AG08395 (cell line): ENCODE measurements around the gene ZSWIM5.
"Not testable (repeated sequence)": the region's sequence is repeated elsewhere in the genome, so short reads cannot be mapped to it uniquely, and the experiment has no call there.

ENCODE experiments used
- DNase-seq: peaks from one replicate; pipeline ENCODE4 v3.0.0; 2012; ENCODE audit warnings: mixed read lengths, low spot score

The ZSWIM5 gene

GRCh38 chr1:45089711-45090110, 116.7 kb downstream of the ZSWIM5 start:
- DNase-seq, result no peak

GRCh38 chr1:45084562-45084961, 121.8 kb downstream of the ZSWIM5 start:
- no peak for DNase-seq

GRCh38 chr1:45079533-45079932, 126.9 kb downstream of the ZSWIM5 start:
- DNase-seq, result no peak

GRCh38 chr1:45076959-45077358, 129.4 kb downstream of the ZSWIM5 start:
- not testable (repeated sequence) for DNase-seq

GRCh38 chr1:45071567-45071966, 134.8 kb downstream of the ZSWIM5 start:
- DNase-seq, result no peak

GRCh38 chr1:45067806-45068205, 138.6 kb downstream of the ZSWIM5 start:
- DNase-seq, result no peak

GRCh38 chr1:45065083-45065482, 141.3 kb downstream of the ZSWIM5 start:
- no peak for DNase-seq

GRCh38 chr1:45062463-45062862, 143.9 kb downstream of the ZSWIM5 start:
- DNase-seq, result not testable (repeated sequence)

- DNase-seq, result no peak
Observed at GRCh38 chr1:45059829-45060228, 146.6 kb downstream of the ZSWIM5 start.

- no peak for DNase-seq
Observed at GRCh38 chr1:45057542-45057941, 148.9 kb downstream of the ZSWIM5 start.

GRCh38 chr1:45051005-45051772, 155.2 kb downstream of the ZSWIM5 start:
- DNase-seq, result no peak

GRCh38 chr1:45047032-45047431, 159.4 kb downstream of the ZSWIM5 start:
- DNase-seq, result no peak

- DNase-seq, result no peak
Observed at GRCh38 chr1:45044916-45045315, 161.5 kb downstream of the ZSWIM5 start.

- no peak for DNase-seq
Observed at GRCh38 chr1:45043094-45043493, 163.3 kb downstream of the ZSWIM5 start.

- DNase-seq, result no peak
Observed at GRCh38 chr1:45040297-45040696, 166.1 kb downstream of the ZSWIM5 start.

- no peak for DNase-seq
Observed at GRCh38 chr1:45038661-45039364, 167.6 kb downstream of the ZSWIM5 start.

GRCh38 chr1:45038240-45038639, 168.2 kb downstream of the ZSWIM5 start:
- DNase-seq, result no peak

- DNase-seq, result no peak
Observed at GRCh38 chr1:45037456-45037855, 168.9 kb downstream of the ZSWIM5 start.

GRCh38 chr1:45035631-45036301, 170.6 kb downstream of the ZSWIM5 start:
- DNase-seq, result no peak

GRCh38 chr1:45033356-45033755, 173.0 kb downstream of the ZSWIM5 start:
- no peak for DNase-seq

GRCh38 chr1:45032837-45033236, 173.6 kb downstream of the ZSWIM5 start:
- DNase-seq, result no peak

GRCh38 chr1:45026446-45026845, 180.0 kb downstream of the ZSWIM5 start:
- DNase-seq, result no peak

- DNase-seq, result no peak
Observed at GRCh38 chr1:45023663-45024062, 182.7 kb downstream of the ZSWIM5 start.
